Common myeloid progenitor, CD34-positive (primary cell): Measurements from ENCODE around the gene ZDHHC18.
"Not testable (repeated sequence)": the region's sequence is repeated elsewhere in the genome, so short reads cannot be mapped to it uniquely, and the experiment has no call there.

Source experiments
- CTCF ChIA-PET: fragments of 350-600 bp; sonication (Branson Sonifier 250); formaldehyde crosslinking; loops from one replicate; lab custom pipeline; 2021; ENCODE audit warnings: antibody characterized with exemption; lab: Charles Lee
- POLR2A ChIA-PET: fragments of 350-600 bp; sonication (Branson Sonifier 250); formaldehyde crosslinking; loops from one replicate; lab custom pipeline; 2021; ENCODE audit warnings: antibody characterized with exemption; lab: Charles Lee
- DNase-seq, 3 donors: peaks; one replicate each; pipeline versions ENCODE4 v3.0.0 to v3.0.0-alpha.2; 2013
- H3K27ac ChIP-seq, 2 experiments: 1 replicate in 1 of 2; 2 replicates in 1 of 2; pipeline ENCODE4 v1.7.0; 2013; ENCODE audit warnings: inconsistent platforms in 2 of 2, low read length in 2 of 2, mild to moderate bottlenecking in 2 of 2, low read depth in 1 of 2, moderate library complexity in 1 of 2; ENCODE audit not compliant: severe bottlenecking in 2 of 2, insufficient read depth in 1 of 2, poor library complexity in 1 of 2
- H3K27me3 ChIP-seq, 5 experiments: replicated peaks in 2 of 5; 1 replicate in 3 of 5; 2 replicates in 2 of 5; pipeline versions ENCODE4 v1.6.1 to v1.7.0; 2013; ENCODE audit warnings: low read length in 4 of 5, mild to moderate bottlenecking in 2 of 5, moderate library complexity in 2 of 5, inconsistent platforms in 1 of 5; ENCODE audit not compliant: insufficient read depth in 5 of 5, control insufficient read depth in 4 of 5
- H3K36me3 ChIP-seq, 4 experiments: 1 replicate in 2 of 4; 2 replicates in 2 of 4; pipeline versions ENCODE4 v1.6.1 to v1.7.0; 2013; ENCODE audit warnings: low read length in 3 of 4, control low read depth in 1 of 4, mild to moderate bottlenecking in 1 of 4; ENCODE audit not compliant: control insufficient read depth in 4 of 4, insufficient read depth in 4 of 4
- H3K4me1 ChIP-seq, 4 experiments: 1 replicate in 3 of 4; 2 replicates in 1 of 4; pipeline versions ENCODE4 v1.6.1 to v1.7.1; 2013; ENCODE audit warnings: low read length in 3 of 4, mild to moderate bottlenecking in 3 of 4, control low read depth in 1 of 4, inconsistent platforms in 1 of 4, moderate library complexity in 1 of 4; ENCODE audit not compliant: control insufficient read depth in 4 of 4, insufficient read depth in 4 of 4; ENCODE audit errors: control extremely low read depth in 1 of 4
- H3K4me3 ChIP-seq, 7 experiments: 1 replicate in 4 of 7; 2 replicates in 3 of 7; pipeline versions ENCODE4 v1.5.1 to v1.7.0; 2013; ENCODE audit warnings: mild to moderate bottlenecking in 7 of 7, low read length in 6 of 7, moderate library complexity in 6 of 7, inconsistent platforms in 2 of 7, low read depth in 2 of 7, control low read depth in 1 of 7; ENCODE audit not compliant: insufficient read depth in 4 of 7, control insufficient read depth in 1 of 7; ENCODE audit errors: extremely low read depth in 1 of 7
- H3K9me3 ChIP-seq, 5 experiments: 1 replicate in 4 of 5; 2 replicates in 1 of 5; pipeline versions ENCODE4 v1.6.1 to v1.7.1; 2013; ENCODE audit warnings: low read length in 4 of 5, mild to moderate bottlenecking in 2 of 5, inconsistent platforms in 1 of 5, low read depth in 1 of 5, moderate library complexity in 1 of 5; ENCODE audit not compliant: control insufficient read depth in 4 of 5, insufficient read depth in 2 of 5; ENCODE audit errors: control extremely low read depth in 1 of 5
- WGBS: methylation state at CpG from one replicate; pipeline ENCODE4 v1.1.5; 2013; ENCODE audit not compliant: insufficient coverage; 5-methylcytosine and 5-hydroxymethylcytosine counted together

Gene ZDHHC18

GRCh38 chr1:26791148-26791547 lies 35.3 kb upstream of the ZDHHC18 start:
- Histone ChIP-seq H3K4me3 (no peak overlapping the region), H3K27ac (no peak overlapping the region), H3K9me3 (no peaks in the 10 kb centered on the region), H3K36me3 (peaks cover 11 to 21% (median 19%) of the 10 kb centered on the region in 4 experiments), H3K4me1 (peaks cover 35 to 52% (median 43%) of the 10 kb centered on the region in 4 experiments), H3K27me3 (no peaks in the 10 kb centered on the region)
- CTCF ChIA-PET = interaction anchor here (0.7 to 9.5 kb wide), 14 partner anchors 9 to 189 kb away, joined by 3 to 186 read pairs (median 4); no protein-coding TSS in a partner anchor
- 100% methylated on average over 1 of the region's 6 CpGs for WGBS
- no peak for DNase-seq
- POLR2A ChIA-PET = interaction anchor here (0.7 kb wide), 1 partner anchor 58 kb away, joined by 3 read pairs; no protein-coding TSS in a partner anchor

GRCh38 chr1:26791626-26792025 lies 34.9 kb upstream of the ZDHHC18 start:
- H3K9me3 ChIP-seq = no peaks in the 10 kb centered on the region
- H3K27me3 ChIP-seq = no peaks in the 10 kb centered on the region
- H3K36me3 ChIP-seq = peaks cover 11 to 22% (median 21%) of the 10 kb centered on the region in 4 experiments
- ChIA-PET POLR2A (interaction anchor here (0.6 to 0.7 kb wide), 2 partner anchors 58 to 121 kb away, joined by 3 to 5 read pairs; no protein-coding TSS in a partner anchor), CTCF (interaction anchor here (0.8 to 9.5 kb wide), 11 partner anchors 9 to 189 kb away, joined by 3 to 186 read pairs (median 4); no protein-coding TSS in a partner anchor)
- no peak overlapping the region for H3K27ac ChIP-seq
- H3K4me3 ChIP-seq = no peak overlapping the region
- peaks cover 30 to 47% (median 38%) of the 10 kb centered on the region in 4 experiments for H3K4me1 ChIP-seq
- no CpG with 5 or more reads among the region's 3 CpGs for WGBS
- DNase-seq = peak in 2 of 3 donors; percentile 25 to 53

- Histone ChIP-seq H3K36me3 (peaks cover 11 to 32% (median 26%) of the 10 kb centered on the region in 4 experiments), H3K27me3 (no peaks in the 10 kb centered on the region), H3K27ac (no peak overlapping the region), H3K9me3 (no peaks in the 10 kb centered on the region), H3K4me1 (peaks cover 23 to 37% (median 32%) of the 10 kb centered on the region in 4 experiments), H3K4me3 (no peak overlapping the region)
- WGBS = 100% methylated on average over 2 of the region's 2 CpGs
- POLR2A ChIA-PET = no interaction called here
- DNase-seq = no peak
- CTCF ChIA-PET = no interaction called here
Observed at GRCh38 chr1:26792924-26793323, 33.6 kb upstream of the ZDHHC18 start.

GRCh38 chr1:26794391-26794790 lies 32.1 kb upstream of the ZDHHC18 start:
- ChIA-PET CTCF (interaction anchor here (0.9 to 3.4 kb wide), 8 partner anchors 15 to 196 kb away, joined by 3 to 12 read pairs (median 4); no protein-coding TSS in a partner anchor), POLR2A (no interaction called here)
- H3K9me3 ChIP-seq = no peaks in the 10 kb centered on the region
- H3K27me3 ChIP-seq = no peaks in the 10 kb centered on the region
- H3K4me1 ChIP-seq = peaks cover 18 to 25% (median 21%) of the 10 kb centered on the region in 4 experiments
- peaks cover 11 to 33% (median 26%) of the 10 kb centered on the region in 4 experiments for H3K36me3 ChIP-seq
- no peak overlapping the region for H3K4me3 ChIP-seq
- H3K27ac ChIP-seq = no peak overlapping the region
- 93% methylated on average over 5 of the region's 5 CpGs for WGBS
- DNase-seq = no peak

GRCh38 chr1:26797627-26798026 lies 28.9 kb upstream of the ZDHHC18 start:
- Histone ChIP-seq H3K4me3 (no peak overlapping the region), H3K4me1 (peaks cover 4 to 19% (median 13%) of the 10 kb centered on the region in 4 experiments), H3K27ac (no peak overlapping the region), H3K36me3 (peaks cover 6 to 33% (median 23%) of the 10 kb centered on the region in 4 experiments), H3K27me3 (no peaks in the 10 kb centered on the region), H3K9me3 (no peaks in the 10 kb centered on the region)
- WGBS = 96% methylated on average over 2 of the region's 2 CpGs
- ChIA-PET POLR2A (no interaction called here), CTCF (interaction anchor here (1.1 to 4.3 kb wide), 4 partner anchors 12 to 106 kb away, joined by 3 to 34 read pairs (median 6); no protein-coding TSS in a partner anchor)
- no peak for DNase-seq

GRCh38 chr1:26799479-26800142 lies 26.9 kb upstream of the ZDHHC18 start:
- Histone ChIP-seq H3K4me3 (no peak overlapping the region), H3K27ac (peak overlapping the region in 1 of 2 experiments; percentile 51), H3K36me3 (peaks cover 0 to 21% (median 12%) of the 10 kb centered on the region in 4 experiments), H3K9me3 (no peaks in the 10 kb centered on the region), H3K27me3 (no peaks in the 10 kb centered on the region), H3K4me1 (peaks cover 4 to 19% (median 13%) of the 10 kb centered on the region in 4 experiments)
- ChIA-PET CTCF (interaction anchor here (0.9 to 4.3 kb wide), 11 partner anchors 9 to 200 kb away, joined by 3 to 49 read pairs (median 4); partner anchors contain the start of gene PIGV), POLR2A (no interaction called here)
- 87% methylated on average over 5 of the region's 5 CpGs for WGBS
- peak in 1 of 3 donors; percentile 23 for DNase-seq

- H3K4me3 ChIP-seq, H3K27me3 ChIP-seq, H3K27ac ChIP-seq, H3K36me3 ChIP-seq, POLR2A ChIA-PET, CTCF ChIA-PET, DNase-seq, H3K9me3 ChIP-seq: not testable (repeated sequence)
- WGBS = 97% methylated on average over 9 of the region's 36 CpGs
- peaks cover 7 to 26% (median 15%) of the 10 kb centered on the region in 4 experiments for H3K4me1 ChIP-seq
Observed at GRCh38 chr1:26803932-26804331, 22.6 kb upstream of the ZDHHC18 start.
